Measurements from ENCODE around the gene CCRL2. TPM values are rescaled to one million over a fixed set of nuclear protein-coding genes. Genes with fewer than 3 reads are reported as not detected.
A peak's percentile ranks its signal among the peaks of the same experiment; 100 is the strongest.
"Not testable (repeated sequence)": the region's sequence is repeated elsewhere in the genome, so short reads cannot be mapped to it uniquely, and the experiment has no call there.

The CCRL2 gene
- polyA plus RNA-seq, 6 donors from 2014 or later, result 0.73 to 1.8 (median 1.2) TPM; not detected in 1

- ATAC-seq (ENCODE audit: low read depth in 2 of 2) (no peak), DNase-seq (no peak)
- H3K4me3 Mint-ChIP-seq, result no peak overlapping the region
- H3K4me1 Mint-ChIP-seq, result peaks cover 12 to 22% (median 19%) of the 10 kb centered on the region in 3 donors
- no peaks in the 10 kb centered on the region for H3K36me3 Mint-ChIP-seq
- H3K27me3 Mint-ChIP-seq, result no peaks in the 10 kb centered on the region
- H3K27ac Mint-ChIP-seq, result no peak overlapping the region
- peaks cover 0 to 5% (median 0%) of the 10 kb centered on the region in 7 donors for H3K9me3 Mint-ChIP-seq
Measured at GRCh38 chr3:46400000-46400734, 6.9 kb upstream of the CCRL2 start.

- ATAC-seq (ENCODE audit: low read depth in 2 of 2) (no peak), DNase-seq (no peak)
- Mint-ChIP-seq H3K27me3 (no peaks in the 10 kb centered on the region), H3K4me1 (peaks cover 11 to 23% (median 16%) of the 10 kb centered on the region in 3 donors), H3K36me3 (no peaks in the 10 kb centered on the region), H3K4me3 (no peak overlapping the region), H3K9me3 (peaks cover 0 to 5% (median 0%) of the 10 kb centered on the region in 7 donors), H3K27ac (no peak overlapping the region)
Measured at GRCh38 chr3:46400846-46401245, 6.2 kb upstream of the CCRL2 start.

GRCh38 chr3:46401579-46401978 lies 5.5 kb upstream of the CCRL2 start:
- H3K4me1 Mint-ChIP-seq, result peaks cover 12 to 23% (median 18%) of the 10 kb centered on the region in 3 donors
- H3K4me3 Mint-ChIP-seq, result no peak overlapping the region
- no peaks in the 10 kb centered on the region for H3K36me3 Mint-ChIP-seq

DNA sequence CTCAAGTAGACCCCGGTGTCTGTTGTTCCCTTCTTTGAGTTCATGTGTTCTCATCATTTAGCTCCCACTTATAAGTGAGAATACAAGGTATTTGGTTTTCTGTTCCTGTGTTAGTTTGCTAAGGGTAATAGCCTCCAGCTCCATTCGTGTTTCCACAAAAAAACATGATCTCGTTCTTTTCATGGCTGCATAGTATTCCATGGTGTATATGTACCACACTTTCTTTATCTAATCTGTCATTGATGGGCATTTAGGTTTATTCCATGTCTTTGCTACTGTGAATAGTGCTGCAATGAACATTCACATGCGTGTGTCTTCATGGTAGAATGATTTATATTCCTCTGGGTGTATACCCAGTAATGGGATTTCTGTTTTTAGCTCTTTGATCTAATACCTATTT lies 4.2 kb upstream of the CCRL2 start:
- H3K36me3 Mint-ChIP-seq; H3K9me3 Mint-ChIP-seq; H3K4me3 Mint-ChIP-seq; DNase-seq; ATAC-seq (ENCODE audit: low read depth in 2 of 2); H3K27me3 Mint-ChIP-seq; H3K27ac Mint-ChIP-seq: not testable (repeated sequence)
- H3K4me1 Mint-ChIP-seq, result peaks cover 17 to 27% (median 22%) of the 10 kb centered on the region in 3 donors

More at GRCh38 chr3:46401579-46401978, 5.5 kb upstream of the CCRL2 start:
- DNase-seq, result no peak
- peaks cover 0 to 5% (median 0%) of the 10 kb centered on the region in 7 donors for H3K9me3 Mint-ChIP-seq
- H3K27me3 Mint-ChIP-seq, result no peaks in the 10 kb centered on the region
- no peak for ATAC-seq (ENCODE audit: low read depth in 2 of 2)
- H3K27ac Mint-ChIP-seq, result no peak overlapping the region

GRCh38 chr3:46405301-46406019 lies 1.6 kb upstream of the CCRL2 start:
- H3K9me3 Mint-ChIP-seq, result peaks cover 0 to 5% (median 0%) of the 10 kb centered on the region in 7 donors
- H3K27ac Mint-ChIP-seq, result peak overlapping the region in 1 of 6 donors; percentile 22
- no peaks in the 10 kb centered on the region for H3K36me3 Mint-ChIP-seq
- ATAC-seq (ENCODE audit: low read depth in 2 of 2) (no peak), DNase-seq (no peak)
- peaks cover 21 to 34% (median 26%) of the 10 kb centered on the region in 3 donors for H3K4me1 Mint-ChIP-seq
- no peaks in the 10 kb centered on the region for H3K27me3 Mint-ChIP-seq
- peak overlapping the region in 2 of 8 donors; percentile 18 to 54 for H3K4me3 Mint-ChIP-seq

- Mint-ChIP-seq H3K9me3 (peaks cover 0 to 5% (median 0%) of the 10 kb centered on the region in 7 donors), H3K36me3 (no peaks in the 10 kb centered on the region), H3K4me1 (peaks cover 21 to 34% (median 26%) of the 10 kb centered on the region in 3 donors), H3K4me3 (peak overlapping the region in 7 of 8 donors; percentile 86 to 94 (median 91)), H3K27ac (peak overlapping the region; percentile 89 to 97 (median 92)), H3K27me3 (no peaks in the 10 kb centered on the region)
- DNase-seq (no peak), ATAC-seq (ENCODE audit: low read depth in 2 of 2) (no peak)
Measured at GRCh38 chr3:46406443-46406787, 644 bp upstream of the CCRL2 start.

GRCh38 chr3:46407970-46408369 lies 911 bp downstream of the CCRL2 start:
- DNase-seq (no peak), ATAC-seq (ENCODE audit: low read depth in 2 of 2) (no peak)
- peak overlapping the region in 3 of 6 donors; percentile 26 to 94 (median 49) for H3K27ac Mint-ChIP-seq
- no peaks in the 10 kb centered on the region for H3K27me3 Mint-ChIP-seq
- peaks cover 0 to 3% (median 0%) of the 10 kb centered on the region in 7 donors for H3K9me3 Mint-ChIP-seq
- H3K36me3 Mint-ChIP-seq, result no peaks in the 10 kb centered on the region
- H3K4me3 Mint-ChIP-seq, result peak overlapping the region; percentile 56 to 94 (median 88)
- H3K4me1 Mint-ChIP-seq, result peaks cover 21 to 36% (median 26%) of the 10 kb centered on the region in 3 donors

GRCh38 chr3:46408853-46409252 lies 1.8 kb downstream of the CCRL2 start:
- H3K9me3 Mint-ChIP-seq, result no peaks in the 10 kb centered on the region
- ATAC-seq (ENCODE audit: low read depth in 2 of 2) (no peak), DNase-seq (no peak)
- peaks cover 21 to 40% (median 26%) of the 10 kb centered on the region in 3 donors for H3K4me1 Mint-ChIP-seq
- peak overlapping the region in 1 of 8 donors; percentile 7 for H3K4me3 Mint-ChIP-seq
- no peaks in the 10 kb centered on the region for H3K27me3 Mint-ChIP-seq
- H3K36me3 Mint-ChIP-seq, result no peaks in the 10 kb centered on the region
- no peak overlapping the region for H3K27ac Mint-ChIP-seq

GRCh38 chr3:46409739-46410489 lies 2.9 kb downstream of the CCRL2 start:
- Mint-ChIP-seq H3K4me1 (peaks cover 21 to 40% (median 26%) of the 10 kb centered on the region in 3 donors), H3K27ac (peak overlapping the region in 1 of 6 donors; percentile 34), H3K9me3 (no peaks in the 10 kb centered on the region), H3K27me3 (no peaks in the 10 kb centered on the region), H3K36me3 (no peaks in the 10 kb centered on the region), H3K4me3 (no peak overlapping the region)
- no peak for DNase-seq
- ATAC-seq (ENCODE audit: low read depth in 2 of 2), result no peak

DNA sequence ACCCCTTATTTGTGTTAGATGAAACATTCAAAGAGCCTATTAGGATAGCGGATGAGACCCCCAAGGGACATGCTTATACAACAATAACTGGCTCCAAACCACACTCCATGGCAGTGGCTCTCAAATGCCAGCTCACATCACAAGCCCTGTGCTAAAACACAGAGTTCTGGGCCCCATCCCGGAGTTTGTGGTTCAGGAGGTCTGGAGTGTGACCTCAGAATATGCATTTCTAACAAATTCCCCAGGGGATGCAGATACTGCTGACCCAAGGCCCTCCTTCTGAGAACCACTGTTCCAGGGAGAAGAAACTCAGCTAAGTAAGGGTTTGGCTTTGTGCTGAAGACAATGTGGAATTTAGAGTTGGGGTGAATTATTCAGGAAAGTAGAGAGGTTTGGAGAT lies 3.6 kb downstream of the CCRL2 start:
- no peak for DNase-seq
- H3K4me1 Mint-ChIP-seq, result peaks cover 21 to 35% (median 24%) of the 10 kb centered on the region in 3 donors
- no peak overlapping the region for H3K27ac Mint-ChIP-seq
- H3K9me3 Mint-ChIP-seq, result no peaks in the 10 kb centered on the region
- no peaks in the 10 kb centered on the region for H3K36me3 Mint-ChIP-seq
- no peaks in the 10 kb centered on the region for H3K27me3 Mint-ChIP-seq
- no peak overlapping the region for H3K4me3 Mint-ChIP-seq
- no peak for ATAC-seq (ENCODE audit: low read depth in 2 of 2)

DNA sequence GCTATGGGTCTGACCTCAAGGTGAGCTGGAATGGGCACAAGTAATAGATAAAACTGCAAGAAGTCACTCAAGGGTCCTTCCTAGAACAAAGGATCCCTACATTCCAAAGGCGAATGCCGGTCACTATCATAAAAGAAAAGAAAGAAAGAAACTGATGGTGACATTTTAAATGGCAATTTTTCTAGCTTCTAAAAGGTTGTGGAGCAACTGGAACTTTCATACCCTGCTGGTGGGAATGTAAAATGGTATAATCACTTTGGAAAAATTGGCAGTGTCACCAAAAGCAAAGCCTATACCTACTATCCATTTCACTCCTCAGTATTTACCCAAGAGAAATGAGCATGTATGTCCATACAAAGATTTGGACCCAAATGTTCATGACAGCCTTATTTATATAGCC lies 4.2 kb downstream of the CCRL2 start:
- Mint-ChIP-seq H3K27ac (no peak overlapping the region), H3K4me3 (no peak overlapping the region), H3K27me3 (no peaks in the 10 kb centered on the region), H3K9me3 (no peaks in the 10 kb centered on the region), H3K4me1 (peaks cover 18 to 29% (median 19%) of the 10 kb centered on the region in 3 donors), H3K36me3 (no peaks in the 10 kb centered on the region)
- DNase-seq (no peak), ATAC-seq (ENCODE audit: low read depth in 2 of 2) (no peak)

GRCh38 chr3:46412786-46413298 lies 5.8 kb downstream of the CCRL2 start:
- no peaks in the 10 kb centered on the region for H3K36me3 Mint-ChIP-seq
- no peak overlapping the region for H3K4me3 Mint-ChIP-seq
- ATAC-seq (ENCODE audit: low read depth in 2 of 2) (no peak), DNase-seq (no peak)
- H3K4me1 Mint-ChIP-seq, result peaks cover 5 to 14% (median 5%) of the 10 kb centered on the region in 3 donors
- no peaks in the 10 kb centered on the region for H3K9me3 Mint-ChIP-seq
- H3K27ac Mint-ChIP-seq, result no peak overlapping the region
- H3K27me3 Mint-ChIP-seq, result no peaks in the 10 kb centered on the region

GRCh38 chr3:46413951-46414350 lies 6.9 kb downstream of the CCRL2 start:
- Mint-ChIP-seq H3K4me1 (peaks cover 0 to 7% (median 0%) of the 10 kb centered on the region in 3 donors), H3K36me3 (no peaks in the 10 kb centered on the region), H3K9me3 (no peaks in the 10 kb centered on the region), H3K27ac (no peak overlapping the region), H3K4me3 (no peak overlapping the region), H3K27me3 (no peaks in the 10 kb centered on the region)
- DNase-seq, result no peak
- ATAC-seq (ENCODE audit: low read depth in 2 of 2), result no peak

Measured in naive B cell (primary cell).